PC-9 (cell line): ENCODE measurements around the gene HBZ. TPM values are rescaled to one million over a fixed set of nuclear protein-coding genes. Genes with fewer than 3 reads are reported as not detected.
"Not testable (repeated sequence)": the region's sequence is repeated elsewhere in the genome, so short reads cannot be mapped to it uniquely, and the experiment has no call there.

Source experiments
- BruUV-seq: library from RNA; stranded (reverse); fragments of 400-500 nt; replicated peaks from 2 replicates; lab custom pipeline; 2021; lab: Mats Ljungman, UMichigan
- CTCF ChIA-PET: fragments of 300-600 bp; sonication (Branson Sonifier 250); formaldehyde crosslinking; loops from one replicate; lab custom pipeline; 2022; ENCODE audit warnings: antibody characterized with exemption; lab: Charles Lee
- POLR2A ChIA-PET: fragments of 300-600 bp; sonication (Branson Sonifier 250); formaldehyde crosslinking; loops from one replicate; lab custom pipeline; 2022; ENCODE audit warnings: antibody characterized with exemption; ENCODE audit not compliant: unreplicated experiment; lab: Charles Lee
- DNase-seq, 2 experiments: peaks; one replicate each; pipeline versions ENCODE4 v3.0.0 to v3.0.0-alpha.2; 2015 to 2022; ENCODE audit warnings: mixed read lengths in 1 of 2
- H2AFZ ChIP-seq: fragments of 200-600 bp; sonication (generic); 2 replicates; pipeline ENCODE4 v1.8.1; 2017; ENCODE audit warnings: antibody characterized with exemption
- H3F3A ChIP-seq: fragments of 200-600 bp; sonication (generic); 2 replicates; pipeline ENCODE4 v1.8.1; 2017; ENCODE audit warnings: antibody characterized with exemption, mild to moderate bottlenecking, low read depth; ENCODE audit not compliant: insufficient read depth
- H3K27ac ChIP-seq: fragments of 200-600 bp; sonication (generic); 2 replicates; pipeline ENCODE4 v1.6.1; 2016; ENCODE audit warnings: mixed run types
- H3K27me3 ChIP-seq: fragments of 200-600 bp; sonication (generic); 2 replicates; pipeline ENCODE4 v1.6.1; 2016; ENCODE audit warnings: low read depth, mixed run types; ENCODE audit not compliant: insufficient read depth
- H3K36me3 ChIP-seq: fragments of 200-600 bp; sonication (generic); 2 replicates; pipeline ENCODE4 v1.6.1; 2016; ENCODE audit warnings: low read depth, mixed run types
- H3K4me1 ChIP-seq: fragments of 200-600 bp; sonication (generic); replicated peaks from 2 replicates; pipeline ENCODE4 v1.6.1; 2016; ENCODE audit warnings: mixed run types; ENCODE audit not compliant: insufficient read depth
- H3K4me2 ChIP-seq: fragments of 200-600 bp; sonication (generic); 2 replicates; pipeline ENCODE4 v1.6.1; 2017; ENCODE audit warnings: mixed run types
- H3K4me3 ChIP-seq: fragments of 200-600 bp; sonication (generic); 2 replicates; pipeline ENCODE4 v1.6.1; 2016; ENCODE audit warnings: mixed run types
- H3K79me2 ChIP-seq: fragments of 200-600 bp; sonication (generic); 2 replicates; pipeline ENCODE4 v1.6.1; 2017; ENCODE audit warnings: low read depth, mixed run types
- H3K9me2 ChIP-seq: fragments of 200-600 bp; sonication (generic); 2 replicates; pipeline ENCODE4 v1.8.1; 2017; ENCODE audit warnings: mild to moderate bottlenecking; ENCODE audit not compliant: insufficient read depth
- H3K9me3 ChIP-seq: fragments of 200-600 bp; sonication (generic); 2 replicates; pipeline ENCODE4 v1.8.1; 2016; ENCODE audit warnings: low read depth; ENCODE audit not compliant: insufficient read depth
- H4K20me1 ChIP-seq: fragments of 200-600 bp; sonication (generic); 2 replicates; pipeline ENCODE4 v1.8.1; 2017; ENCODE audit not compliant: insufficient read depth
- CTCF ChIP-seq: fragments of 200-600 bp; sonication (generic); conservative IDR thresholded peaks from 2 replicates; pipeline ENCODE4 v1.6.1; 2017; ENCODE audit warnings: mixed run types, antibody characterized with exemption, mild to moderate bottlenecking, moderate library complexity
- EZH2 ChIP-seq: fragments of 200-600 bp; sonication (generic); IDR thresholded peaks from 2 replicates; pipeline ENCODE4 v1.8.0; 2017; ENCODE audit warnings: antibody characterized with exemption, low read depth
- intact Hi-C: fragments of 100-400 bp; cut with micrococcal nuclease; formaldehyde crosslinking; loops from one replicate; pipeline ENCODE4 v1.10.0; 2022; ENCODE audit not compliant: unreplicated experiment
- total RNA-seq: library from RNA; stranded (reverse); gene quantifications from 2 replicates; pipeline ENCODE4 v1.2.3, GENCODE V29; 2021

The HBZ gene
- total RNA-seq, 1 experiment from 2014 or later, result not detected

DNA sequence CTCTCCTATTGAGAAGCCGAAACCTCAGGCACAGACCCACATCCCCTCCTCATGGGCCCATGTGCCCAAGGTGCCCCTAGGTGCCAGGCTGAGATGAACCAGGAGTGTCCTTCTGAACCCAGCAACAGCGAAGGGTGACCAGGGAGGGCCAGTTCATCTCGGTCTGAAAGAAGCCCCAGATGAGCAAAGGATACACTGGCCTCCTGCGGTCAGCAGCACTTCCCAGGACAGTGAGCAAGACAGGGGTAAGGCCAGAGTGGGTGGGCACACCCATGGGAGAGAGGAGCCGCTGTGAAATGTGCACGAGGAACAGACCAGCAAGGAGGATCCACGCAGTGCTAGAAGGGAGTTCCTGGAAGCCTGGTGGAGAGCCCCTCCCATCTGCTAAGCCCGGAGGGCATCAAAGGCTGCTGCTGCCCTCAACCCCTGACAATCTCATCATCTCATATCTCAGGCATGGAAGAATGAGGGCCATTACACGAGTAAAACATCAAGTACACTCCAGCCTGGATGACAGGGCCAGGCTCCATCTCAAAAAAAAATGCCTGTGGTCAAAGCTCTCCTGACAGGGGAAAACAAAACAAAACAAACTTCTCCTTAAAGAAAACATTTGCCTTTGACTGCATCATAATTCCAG, 3.3 kb upstream of the HBZ start:
- Histone ChIP-seq H3K79me2 (no peaks in the 10 kb centered on the region), H4K20me1 (no peaks in the 10 kb centered on the region), H3K4me3 (no peak overlapping the region), H3K27me3 (no peaks in the 10 kb centered on the region), H3K9me3 (no peaks in the 10 kb centered on the region), H3K4me2 (0 out of 2 replicates have a peak overlapping the region, but pooled peaks have one; percentile 10), H3F3A (peaks cover 15% of the 10 kb centered on the region; the same call in 1 of the 2 replicates), H3K27ac (no peak overlapping the region), H2AFZ (no peak overlapping the region), H3K4me1 (no peaks in the 10 kb centered on the region), H3K9me2 (no peaks in the 10 kb centered on the region), H3K36me3 (no peaks in the 10 kb centered on the region)
- POLR2A ChIA-PET, result no interaction called here
- peak in 1 of 2 experiments; percentile 60 for DNase-seq
- CTCF ChIA-PET, result interaction anchor here (0.6 kb wide), 1 partner anchor 11 kb away, joined by 3 read pairs; the partner anchor contains the start of gene NPRL3
- BruUV-seq, result no TSS peak
- intact Hi-C loops, result no loop called here
- TF ChIP-seq CTCF (no peak), EZH2 (no peak)

- H3K9me2 ChIP-seq, H3K9me3 ChIP-seq, intact Hi-C loops, H3K27me3 ChIP-seq, H3K36me3 ChIP-seq, H3K79me2 ChIP-seq, H2AFZ ChIP-seq, CTCF ChIA-PET, H4K20me1 ChIP-seq, BruUV-seq, H3K27ac ChIP-seq, H3K4me1 ChIP-seq, DNase-seq, H3K4me2 ChIP-seq, POLR2A ChIA-PET, H3K4me3 ChIP-seq: not testable (repeated sequence)
- peaks cover 30% of the 10 kb centered on the region for H3F3A ChIP-seq
Measured at GRCh38 chr16:153129-153521, 681 bp downstream of the HBZ start.

DNA sequence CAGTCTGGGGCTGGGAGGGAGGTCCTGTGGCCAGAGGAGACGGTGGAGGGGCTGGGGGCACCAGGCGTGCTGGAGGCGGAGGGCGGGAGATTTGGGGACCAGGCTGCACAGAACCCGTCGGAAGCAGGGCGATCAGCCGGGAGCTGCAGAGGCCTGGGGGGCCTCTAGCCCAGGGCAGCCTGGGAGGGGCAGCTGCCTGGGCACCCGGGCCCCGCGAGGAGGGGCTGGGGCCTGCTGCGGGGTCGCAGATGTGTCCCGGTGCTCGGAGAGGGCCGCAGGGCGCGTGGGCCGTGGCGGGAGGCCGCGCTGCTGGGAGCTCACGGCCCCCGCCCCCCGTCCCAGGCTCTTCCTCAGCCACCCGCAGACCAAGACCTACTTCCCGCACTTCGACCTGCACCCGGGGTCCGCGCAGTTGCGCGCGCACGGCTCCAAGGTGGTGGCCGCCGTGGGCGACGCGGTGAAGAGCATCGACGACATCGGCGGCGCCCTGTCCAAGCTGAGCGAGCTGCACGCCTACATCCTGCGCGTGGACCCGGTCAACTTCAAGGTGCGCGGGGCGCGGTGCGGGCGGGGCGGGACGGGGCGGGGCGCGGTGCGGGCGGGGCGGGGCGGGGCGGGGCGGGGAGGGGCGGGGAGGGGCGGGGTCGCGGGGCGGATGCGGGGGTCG, 1.2 kb downstream of the HBZ start:
- BruUV-seq, H3K9me3 ChIP-seq, H3K27me3 ChIP-seq: not testable (repeated sequence)

DNA sequence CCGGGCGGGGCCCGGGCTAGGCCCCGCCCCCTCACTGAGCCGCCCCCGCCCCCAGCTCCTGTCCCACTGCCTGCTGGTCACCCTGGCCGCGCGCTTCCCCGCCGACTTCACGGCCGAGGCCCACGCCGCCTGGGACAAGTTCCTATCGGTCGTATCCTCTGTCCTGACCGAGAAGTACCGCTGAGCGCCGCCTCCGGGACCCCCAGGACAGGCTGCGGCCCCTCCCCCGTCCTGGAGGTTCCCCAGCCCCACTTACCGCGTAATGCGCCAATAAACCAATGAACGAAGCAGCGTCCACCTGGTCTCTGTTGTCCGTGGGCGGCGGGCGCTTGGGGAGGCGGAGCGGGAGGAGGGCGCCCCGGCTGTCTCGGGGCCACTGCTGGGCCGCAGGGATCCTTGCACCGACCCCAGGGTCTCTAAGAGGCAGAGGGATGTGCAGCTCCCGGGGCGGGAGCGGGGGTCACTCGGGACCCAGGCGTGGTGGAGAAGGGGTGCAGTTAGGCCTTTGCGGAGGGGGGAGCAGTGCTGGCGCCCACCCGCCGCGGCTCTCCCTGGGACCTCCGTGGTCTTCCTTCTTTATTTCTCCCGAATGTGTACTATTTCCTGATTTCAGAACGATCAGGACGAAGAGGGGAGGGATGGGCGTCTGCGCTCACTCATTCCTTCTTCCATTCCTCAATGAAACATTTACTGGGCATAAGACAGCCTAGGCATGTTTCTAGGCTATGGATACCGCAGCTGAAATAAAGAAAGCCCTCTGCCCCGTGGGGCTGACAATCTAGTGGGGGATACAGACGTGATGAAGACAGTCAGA, 2.0 kb downstream of the HBZ start:
- Histone ChIP-seq H4K20me1 (no peaks in the 10 kb centered on the region), H2AFZ (peak overlapping the region; percentile 90), H3K4me3 (peak overlapping the region; percentile 59), H3K27me3 (peaks cover 14% of the 10 kb centered on the region), H3K36me3 (no peaks in the 10 kb centered on the region), H3K4me2 (peak overlapping the region; percentile 90), H3F3A (peaks cover 30% of the 10 kb centered on the region), H3K27ac (no peak overlapping the region), H3K79me2 (no peaks in the 10 kb centered on the region), H3K4me1 (peaks cover 5% of the 10 kb centered on the region; the same call in 1 of the 2 replicates), H3K9me2 (no peaks in the 10 kb centered on the region), H3K9me3 (no peaks in the 10 kb centered on the region)
- intact Hi-C loops, result no loop called here
- no TSS peak for BruUV-seq
- TF ChIP-seq CTCF (no peak), EZH2 (no peak)
- POLR2A ChIA-PET, result no interaction called here
- peak in 1 of 2 experiments; percentile 28 for DNase-seq
- CTCF ChIA-PET, result no interaction called here

More for the DNA sequence above, 1.2 kb downstream of the HBZ start:
- H3F3A ChIP-seq, result peaks cover 30% of the 10 kb centered on the region
- H2AFZ ChIP-seq, H3K9me2 ChIP-seq, intact Hi-C loops, H3K79me2 ChIP-seq, CTCF ChIA-PET, H3K4me1 ChIP-seq, DNase-seq, H3K4me3 ChIP-seq, H3K36me3 ChIP-seq, POLR2A ChIA-PET, H3K27ac ChIP-seq, H4K20me1 ChIP-seq, H3K4me2 ChIP-seq: not testable (repeated sequence)
